ENCODE data around the gene C1QA.

C1QA gene

GRCh38 chr1:22602060-22602740 lies 34.2 kb upstream of the C1QA start:
- no peak for TF ChIP-seq CTCF (conservative IDR thresholded peaks at IDR 0.05)
- TF ChIP-seq ZFX (IDR thresholded peaks at IDR 0.05): no peak
- no peak overlapping the region for H3K27ac ChIP-seq

- H3K27ac ChIP-seq: no peak overlapping the region
- TF ChIP-seq CTCF (conservative IDR thresholded peaks at IDR 0.05) (no peak), ZFX (IDR thresholded peaks at IDR 0.05) (no peak)
Observed at GRCh38 chr1:22606161-22606560, 30.3 kb upstream of the C1QA start.

GRCh38 chr1:22607154-22607553 lies 29.3 kb upstream of the C1QA start:
- TF ChIP-seq ZFX (IDR thresholded peaks at IDR 0.05): no peak
- TF ChIP-seq CTCF (conservative IDR thresholded peaks at IDR 0.05): no peak
- no peak overlapping the region for H3K27ac ChIP-seq

- no peak for TF ChIP-seq CTCF (conservative IDR thresholded peaks at IDR 0.05)
- TF ChIP-seq ZFX (IDR thresholded peaks at IDR 0.05): no peak
- H3K27ac ChIP-seq: no peak overlapping the region
Observed at GRCh38 chr1:22608361-22608760, 28.1 kb upstream of the C1QA start.

- no peak overlapping the region for H3K27ac ChIP-seq
- TF ChIP-seq ZFX (IDR thresholded peaks at IDR 0.05): no peak
- TF ChIP-seq CTCF (conservative IDR thresholded peaks at IDR 0.05): no peak
Observed at GRCh38 chr1:22609291-22609690, 27.1 kb upstream of the C1QA start.

- H3K27ac ChIP-seq: no peak overlapping the region
- TF ChIP-seq CTCF (conservative IDR thresholded peaks at IDR 0.05) (no peak), ZFX (IDR thresholded peaks at IDR 0.05) (no peak)
Observed at GRCh38 chr1:22611530-22611947, 24.9 kb upstream of the C1QA start.

GRCh38 chr1:22612671-22613571 lies 23.5 kb upstream of the C1QA start:
- no peak overlapping the region for H3K27ac ChIP-seq
- no peak for TF ChIP-seq CTCF (conservative IDR thresholded peaks at IDR 0.05)
- no peak for TF ChIP-seq ZFX (IDR thresholded peaks at IDR 0.05)

Data from C4-2B (cell line).